HepG2 (cell line): ENCODE measurements around the gene LSMEM2. TPM values are rescaled to one million over a fixed set of nuclear protein-coding genes. Genes with fewer than 3 reads are reported as not detected.

Source experiments
- MEIS1 ChIP-seq: sonication (generic); formaldehyde crosslinking; IDR thresholded peaks from 2 replicates; pipeline ENCODE4 v1.9.0; 2021; ENCODE audit warnings: mild to moderate bottlenecking, missing genetic modification reagents, moderate library complexity, borderline replicate concordance
- NFRKB ChIP-seq: fragments of 450-650 bp; IDR thresholded peaks from 2 replicates; pipeline ENCODE4 v1.6.1; 2017
- NONO ChIP-seq, 2 experiments: fragments of 450-650 bp in 1 of 2; sonication (generic) in 1 of 2; formaldehyde crosslinking in 1 of 2; IDR thresholded peaks in 1 of 2; conservative IDR thresholded peaks in 1 of 2; 2 replicates each; pipeline versions ENCODE4 v1.6.1 to v1.8.0; 2017 to 2022; ENCODE audit warnings: mild to moderate bottlenecking in 1 of 2, missing genetic modification reagents in 1 of 2, moderate library complexity in 1 of 2
- RFX1 ChIP-seq: fragments of 450-650 bp; IDR thresholded peaks from 2 replicates; pipeline ENCODE4 v1.6.1; 2017
- ZBTB25 ChIP-seq: IDR thresholded peaks from 2 replicates; pipeline ENCODE4 v1.6.1; 2018; ENCODE audit warnings: missing genetic modification reagents
- polyA plus RNA-seq, 8 experiments: library from polyadenylated mRNA; depleted of rRNA in 3 of 8; stranded (reverse) in 7 of 8; unstranded in 1 of 8; fragments of >200 nt; fragmentation: Illumina TruSeq in 4 of 8; extraction: Trizol in 4 of 8; gene quantifications; 2 replicates each; pipeline versions ENCODE4 v1.2.1 to v1.2.3, GENCODE V29; 2011 to 2016; ENCODE audit warnings: low read depth in 4 of 8, missing spikeins in 1 of 8, mixed read lengths in 1 of 8; ENCODE audit not compliant: insufficient read depth in 1 of 8
- total RNA-seq, 5 experiments: library from RNA; depleted of rRNA; stranded (reverse); fragments of >200 nt; fragmentation: Illumina TruSeq; extraction: Trizol; gene quantifications; 2 replicates each; pipeline ENCODE4 v1.2.3, GENCODE V29; 2016; ENCODE audit warnings: low read depth in 1 of 5
- TF ChIP-seq, protein P1 (sequence below): sonication (generic); formaldehyde crosslinking; IDR thresholded peaks from 2 replicates; pipeline ENCODE4 v1.4.0; 2020; ENCODE audit warnings: missing genetic modification reagents
- TF ChIP-seq, protein P2 (sequence below): sonication (generic); formaldehyde crosslinking; conservative IDR thresholded peaks from 2 replicates; pipeline ENCODE4 v1.4.0; 2020; ENCODE audit warnings: missing genetic modification reagents

The LSMEM2 gene
- total and polyA plus RNA-seq, 2 of the 13 experiments (the other 11 are each of a cell fraction or from before 2014, with no cell fraction given): 0.07 to 0.41 TPM

DNA sequence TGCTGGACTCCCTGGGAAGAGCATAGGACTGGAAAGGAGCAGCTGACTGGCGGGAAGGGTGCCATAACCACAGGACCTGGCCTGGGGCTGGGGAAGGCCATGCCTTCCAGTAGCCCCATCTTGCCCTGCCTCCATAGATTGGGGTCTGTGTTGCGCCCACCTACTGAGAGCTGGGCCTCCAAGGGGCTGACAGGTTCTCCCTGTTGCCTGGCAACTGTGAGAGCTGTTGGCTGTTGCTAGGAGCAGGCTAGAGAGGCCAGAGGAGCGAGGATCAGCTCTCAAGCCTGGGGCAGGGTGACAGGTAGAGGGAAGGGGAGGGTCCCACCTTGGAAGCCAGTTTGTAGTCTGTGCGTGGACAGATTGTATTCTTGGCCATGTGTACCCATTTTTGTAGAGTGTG, 45.7 kb upstream of the LSMEM2 start (continued):
- no peak for TF ChIP-seq ZBTB25 (CRISPR knock-in tag)
- TF ChIP-seq MEIS1: no peak
- TF ChIP-seq NONO (IDR thresholded peaks at IDR 0.05): no peak
- TF ChIP-seq NONO (CRISPR knock-in tag; conservative IDR thresholded peaks at IDR 0.05): no peak
- no peak for TF ChIP-seq NFRKB
- TF ChIP-seq, protein P1, sequence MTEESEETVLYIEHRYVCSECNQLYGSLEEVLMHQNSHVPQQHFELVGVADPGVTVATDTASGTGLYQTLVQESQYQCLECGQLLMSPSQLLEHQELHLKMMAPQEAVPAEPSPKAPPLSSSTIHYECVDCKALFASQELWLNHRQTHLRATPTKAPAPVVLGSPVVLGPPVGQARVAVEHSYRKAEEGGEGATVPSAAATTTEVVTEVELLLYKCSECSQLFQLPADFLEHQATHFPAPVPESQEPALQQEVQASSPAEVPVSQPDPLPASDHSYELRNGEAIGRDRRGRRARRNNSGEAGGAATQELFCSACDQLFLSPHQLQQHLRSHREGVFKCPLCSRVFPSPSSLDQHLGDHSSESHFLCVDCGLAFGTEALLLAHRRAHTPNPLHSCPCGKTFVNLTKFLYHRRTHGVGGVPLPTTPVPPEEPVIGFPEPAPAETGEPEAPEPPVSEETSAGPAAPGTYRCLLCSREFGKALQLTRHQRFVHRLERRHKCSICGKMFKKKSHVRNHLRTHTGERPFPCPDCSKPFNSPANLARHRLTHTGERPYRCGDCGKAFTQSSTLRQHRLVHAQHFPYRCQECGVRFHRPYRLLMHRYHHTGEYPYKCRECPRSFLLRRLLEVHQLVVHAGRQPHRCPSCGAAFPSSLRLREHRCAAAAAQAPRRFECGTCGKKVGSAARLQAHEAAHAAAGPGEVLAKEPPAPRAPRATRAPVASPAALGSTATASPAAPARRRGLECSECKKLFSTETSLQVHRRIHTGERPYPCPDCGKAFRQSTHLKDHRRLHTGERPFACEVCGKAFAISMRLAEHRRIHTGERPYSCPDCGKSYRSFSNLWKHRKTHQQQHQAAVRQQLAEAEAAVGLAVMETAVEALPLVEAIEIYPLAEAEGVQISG: peak; percentile 86
- TF ChIP-seq RFX1: peak; percentile 73; the same call in 1 of the 2 replicates
- TF ChIP-seq, protein P2, sequence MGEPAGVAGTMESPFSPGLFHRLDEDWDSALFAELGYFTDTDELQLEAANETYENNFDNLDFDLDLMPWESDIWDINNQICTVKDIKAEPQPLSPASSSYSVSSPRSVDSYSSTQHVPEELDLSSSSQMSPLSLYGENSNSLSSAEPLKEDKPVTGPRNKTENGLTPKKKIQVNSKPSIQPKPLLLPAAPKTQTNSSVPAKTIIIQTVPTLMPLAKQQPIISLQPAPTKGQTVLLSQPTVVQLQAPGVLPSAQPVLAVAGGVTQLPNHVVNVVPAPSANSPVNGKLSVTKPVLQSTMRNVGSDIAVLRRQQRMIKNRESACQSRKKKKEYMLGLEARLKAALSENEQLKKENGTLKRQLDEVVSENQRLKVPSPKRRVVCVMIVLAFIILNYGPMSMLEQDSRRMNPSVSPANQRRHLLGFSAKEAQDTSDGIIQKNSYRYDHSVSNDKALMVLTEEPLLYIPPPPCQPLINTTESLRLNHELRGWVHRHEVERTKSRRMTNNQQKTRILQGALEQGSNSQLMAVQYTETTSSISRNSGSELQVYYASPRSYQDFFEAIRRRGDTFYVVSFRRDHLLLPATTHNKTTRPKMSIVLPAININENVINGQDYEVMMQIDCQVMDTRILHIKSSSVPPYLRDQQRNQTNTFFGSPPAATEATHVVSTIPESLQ: no peak
- TF ChIP-seq, all 625 proteins: peak for 6
